Heart left ventricle (tissue), 16 donors: ENCODE results near the gene FCSK. TPM values are rescaled to one million over a fixed set of nuclear protein-coding genes. Genes with fewer than 3 reads are reported as not detected.

ENCODE experiments used
- ATAC-seq, 4 donors: fragments of 200-7000 bp; cut with Tn5 transposase; one replicate each; pipeline ENCODE4 v1.9.1; 2020 to 2022; ENCODE audit warnings: moderate library complexity in 4 of 4, mild to moderate bottlenecking in 3 of 4, moderate number of reproducible peaks in 1 of 4
- DNase-seq, 5 donors: peaks; one replicate each; pipeline ENCODE4 v3.0.0-alpha.2; 2020
- H3K27ac ChIP-seq, 12 donors: fragments of 200-600 bp; sonication (generic) in 4 of 12; one replicate each; pipeline versions ENCODE4 v1.5.0 to v1.8.0; 2016 to 2022; ENCODE audit warnings: mild to moderate bottlenecking in 2 of 12
- H3K27me3 ChIP-seq, 9 donors: fragments of 200-600 bp; sonication (generic) in 2 of 9; one replicate each; pipeline versions ENCODE4 v1.5.1 to v1.8.0; 2016 to 2022; ENCODE audit warnings: mild to moderate bottlenecking in 3 of 9
- H3K36me3 ChIP-seq, 9 donors: fragments of 200-600 bp; sonication (generic) in 2 of 9; one replicate each; pipeline versions ENCODE4 v1.5.0 to v1.8.0; 2018 to 2022; ENCODE audit warnings: mild to moderate bottlenecking in 2 of 9
- H3K4me1 ChIP-seq, 12 donors: fragments of 200-600 bp; sonication (generic) in 4 of 12; one replicate each; pipeline versions ENCODE4 v1.5.0 to v1.8.0; 2016 to 2022; ENCODE audit warnings: mild to moderate bottlenecking in 3 of 12
- H3K4me3 ChIP-seq, 12 donors: fragments of 200-600 bp; sonication (generic) in 4 of 12; one replicate each; pipeline versions ENCODE4 v1.5.0 to v1.8.0; 2017 to 2022; ENCODE audit warnings: mild to moderate bottlenecking in 9 of 12, moderate library complexity in 4 of 12
- H3K9me3 ChIP-seq, 12 donors: fragments of 200-600 bp; sonication (generic) in 4 of 12; one replicate each; pipeline versions ENCODE4 v1.5.0 to v1.8.0; 2016 to 2022; ENCODE audit warnings: mild to moderate bottlenecking in 1 of 12
- CTCF ChIP-seq, 12 donors: fragments of 200-600 bp; sonication (generic) in 4 of 12; IDR thresholded peaks; one replicate each; pipeline versions ENCODE4 v1.5.0 to v1.8.0; 2018 to 2022; ENCODE audit warnings: antibody characterized with exemption in 12 of 12, mild to moderate bottlenecking in 5 of 12
- POLR2A ChIP-seq, 2 donors: fragments of 450-650 bp; IDR thresholded peaks; one replicate each; pipeline ENCODE4 v1.6.1; 2017; ENCODE audit warnings: antibody characterized with exemption in 2 of 2, mild to moderate bottlenecking in 2 of 2, moderate library complexity in 2 of 2
- WGBS, 4 donors: extraction: QIAGEN DNeasy Blood & Tissue Kit in 2 of 4; methylation state at CpG; one replicate each; pipeline versions ENCODE4 v1.1.5 to v1.1.7; 2013 to 2018; 5-methylcytosine and 5-hydroxymethylcytosine counted together
- intact Hi-C, 10 donors: fragments of 100-400 bp; cut with DNase I; formaldehyde crosslinking; loops; one replicate each; pipeline versions ENCODE4 v1.11.1 to v1.14.2; 2022
- polyA plus RNA-seq, 2 donors: library from polyadenylated mRNA; stranded (reverse); fragments of 200-250 nt; gene quantifications; one replicate each; pipeline ENCODE4 v1.2.3, GENCODE V29; 2013
- total RNA-seq, 9 donors: library from RNA; depleted of rRNA in 2 of 9; stranded (reverse); fragments of >200 nt in 2 of 9; fragmentation: NEBNext Ultra II Directional in 3 of 9; extraction: Animal tissue kit (Norgen Biotek cat#: 25700) in 3 of 9; gene quantifications; one replicate each; pipeline versions ENCODE4 v1.1.0 to v1.2.4, GENCODE V29; 2016 to 2023
- donor health status: ischemic (EF 13 %, LVEDD 7.1; RV severe dilation, severe dysfunction).
- donor health status: healthy with polysubstance abuse.
- donor health status: DM: no; HTN: yes; CAD: no.
- donor health status: DM: no; HTN: no; CAD: no.
- donor health status: ischemic (EF 25% LVEDD 6.9; RV normal size, moderate dysfunction).
- donor health status: ischemic (EF 25% LVEDD 5.7; RV mildly dilated, moderate dysfunction).
- donor health status: healthy.
- donor health status: DM: yes; HTN: yes; CAD: no.
- donor health status: ischemic (EF 35%, LVEDD 5.7; RV mildly dilated, moderate dysfunction).
- donor health status: nonischemic (EF 11% LVEDD 7.7; RV severe dilation, severe dysfunction).
- donor health status: DM: yes; HTN: yes; CAD: no.
- donor health status: PGD.
- donor health status: ischemic (EF 29% LVEDD 5.4; RV normal size, mild dysfunction).
- donor health status: nonischemic (EF 23%, LVEDD 6.1; RV moderate dilation, normal function).

The FCSK gene
- total and polyA plus RNA-seq, 11 donors, result 5.9 to 17.3 (median 8.2) TPM

- intact Hi-C loops, result loop anchor here in 2 of 10 donors (5.0 kb wide), 1 partner anchor 50 kb away; no protein-coding TSS in a partner anchor
- no peak for DNase-seq
- peak overlapping the region in 10 of 12 donors; percentile 49 to 97 (median 63) for H3K27ac ChIP-seq
- no peak for TF ChIP-seq POLR2A (IDR thresholded peaks at IDR 0.05)
- no peak for TF ChIP-seq CTCF (IDR thresholded peaks at IDR 0.05)
- H3K27me3 ChIP-seq, result no peaks in the 10 kb centered on the region
- H3K36me3 ChIP-seq, result peaks cover 0 to 7% (median 0%) of the 10 kb centered on the region in 9 donors
- WGBS, 4 donors, result 35 to 37% (median 37%) methylated on average over 3 of the region's 3 CpGs
- H3K4me1 ChIP-seq, result peaks cover 39 to 98% (median 83%) of the 10 kb centered on the region in 12 donors
- H3K4me3 ChIP-seq, result peak overlapping the region in 1 of 12 donors; percentile 7
- H3K9me3 ChIP-seq, result no peaks in the 10 kb centered on the region
- ATAC-seq, result no peak
These were observed 22.1 kb upstream of the FCSK start for GRCh38 chr16:70432356-70432722.

- Histone ChIP-seq H3K36me3 (peaks cover 0 to 7% (median 0%) of the 10 kb centered on the region in 9 donors), H3K4me1 (peaks cover 39 to 98% (median 83%) of the 10 kb centered on the region in 12 donors), H3K27ac (peak overlapping the region in 11 of 12 donors; percentile 49 to 97 (median 63)), H3K27me3 (no peaks in the 10 kb centered on the region), H3K4me3 (peak overlapping the region in 2 of 12 donors; percentile 7 to 8), H3K9me3 (no peaks in the 10 kb centered on the region)
- TF ChIP-seq CTCF (IDR thresholded peaks at IDR 0.05) (no peak), POLR2A (IDR thresholded peaks at IDR 0.05) (no peak)
- 28 to 45% (median 34%) methylated on average over 12 of the region's 12 CpGs for WGBS, 4 donors
- intact Hi-C loops, result loop anchor here in 2 of 10 donors (5.0 kb wide), 1 partner anchor 51 kb away; no protein-coding TSS in a partner anchor
- DNase-seq (peak in 2 of 5 donors; percentile 43 to 63), ATAC-seq (peak in 2 of 4 donors; percentile 9 to 10)
These were observed 21.5 kb upstream of the FCSK start for GRCh38 chr16:70432723-70433457.

GRCh38 chr16:70433458-70434103 lies 20.8 kb upstream of the FCSK start:
- peaks cover 37 to 95% (median 80%) of the 10 kb centered on the region in 12 donors for H3K4me1 ChIP-seq
- peak; percentile 7 to 63 (median 52) for ATAC-seq
- H3K27ac ChIP-seq, result peak overlapping the region in 11 of 12 donors; percentile 49 to 97 (median 63)
- 24 to 42% (median 33%) methylated on average over 5 of the region's 5 CpGs for WGBS, 4 donors
- intact Hi-C loops, result loop anchor here in 2 of 10 donors (5.0 kb wide), 1 partner anchor 51 kb away; no protein-coding TSS in a partner anchor
- peak overlapping the region in 1 of 12 donors; percentile 8 for H3K4me3 ChIP-seq
- DNase-seq, result peak; percentile 64 to 81 (median 74)
- no peaks in the 10 kb centered on the region for H3K27me3 ChIP-seq
- peaks cover 0 to 7% (median 0%) of the 10 kb centered on the region in 9 donors for H3K36me3 ChIP-seq
- TF ChIP-seq POLR2A (IDR thresholded peaks at IDR 0.05) (no peak), CTCF (IDR thresholded peaks at IDR 0.05) (no peak)
- no peaks in the 10 kb centered on the region for H3K9me3 ChIP-seq
